Activated T-cell treated with anti-CD3 and anti-CD28 coated beads, Interleukin-2, amount 50 U/mL, for 4 hours (primary cell): Measurements from ENCODE around the gene ACAP2. TPM values are rescaled to one million over a fixed set of nuclear protein-coding genes. Genes with fewer than 3 reads are reported as not detected.

Experiments
- ATAC-seq, 2 donors: fragments of 200-7000 bp; cut with Tn5 transposase; one replicate each; pipeline ENCODE4 v1.10.0; 2021
- DNase-seq: peaks from one replicate; pipeline ENCODE4 v3.0.0-alpha.2; 2020
- H3K27me3 Mint-ChIP-seq: one replicate; pipeline ENCODE4 v1.8.0; 2021; ENCODE audit warnings: low read depth, mixed read lengths
- H3K36me3 Mint-ChIP-seq: one replicate; pipeline ENCODE4 v1.8.0; 2022; ENCODE audit warnings: mixed read lengths; ENCODE audit not compliant: insufficient read depth
- H3K4me1 Mint-ChIP-seq: one replicate; pipeline ENCODE4 v1.8.0; 2021; ENCODE audit warnings: low read depth, mixed read lengths
- H3K4me3 Mint-ChIP-seq: one replicate; pipeline ENCODE4 v1.8.0; 2021; ENCODE audit warnings: mild to moderate bottlenecking, moderate library complexity, mixed read lengths
- H3K9me3 Mint-ChIP-seq: one replicate; pipeline ENCODE4 v1.8.0; 2021; ENCODE audit warnings: mixed read lengths
- total RNA-seq, 3 donors: library from RNA; stranded (reverse); gene quantifications; one replicate each; pipeline ENCODE4 v1.2.1, GENCODE V29; 2021

Gene ACAP2
- total RNA-seq, 3 donors from 2014 or later = 30.0 to 34.2 (median 31.0) TPM

GRCh38 chr3:195271410-195272243 lies 171.2 kb downstream of the ACAP2 start:
- Mint-ChIP-seq H3K4me3 (peak overlapping the region; percentile 88), H3K36me3 (peaks cover 2% of the 10 kb centered on the region), H3K4me1 (peaks cover 17% of the 10 kb centered on the region), H3K27me3 (no peaks in the 10 kb centered on the region), H3K9me3 (no peaks in the 10 kb centered on the region)
- ATAC-seq (peak; percentile 73 to 75), DNase-seq (peak; percentile 83)

- DNase-seq = peak; percentile 87
- Mint-ChIP-seq H3K4me3 (peak within 1 kb of the TSS; percentile 88), H3K36me3 (peaks cover 2% of the 10 kb centered on the region), H3K4me1 (peaks cover 17% of the 10 kb centered on the region), H3K27me3 (no peaks in the 10 kb centered on the region), H3K9me3 (no peaks in the 10 kb centered on the region)
- ATAC-seq = peak; percentile 89 to 91
Observed at GRCh38 chr3:195270817-195271409, 171.9 kb downstream of the ACAP2 start, which contains the start of gene XXYLT1. Gene XXYLT1 (minus strand): TSS chr3:195271159. CDS start chr3:195271058, 101 bp downstream.

- no peaks in the 10 kb centered on the region for H3K9me3 Mint-ChIP-seq
- H3K27me3 Mint-ChIP-seq = no peaks in the 10 kb centered on the region
- peak overlapping the region; percentile 83 for H3K4me3 Mint-ChIP-seq
- H3K36me3 Mint-ChIP-seq = peaks cover 8% of the 10 kb centered on the region
- ATAC-seq = peak; percentile 9 to 12
- DNase-seq = peak; percentile 39
- peaks cover 17% of the 10 kb centered on the region for H3K4me1 Mint-ChIP-seq
Observed at GRCh38 chr3:195270079-195270816, 172.6 kb downstream of the ACAP2 start.

- ATAC-seq (no peak), DNase-seq (no peak)
- Mint-ChIP-seq H3K9me3 (no peaks in the 10 kb centered on the region), H3K4me3 (peak overlapping the region; percentile 83), H3K27me3 (no peaks in the 10 kb centered on the region), H3K4me1 (peaks cover 17% of the 10 kb centered on the region), H3K36me3 (peaks cover 10% of the 10 kb centered on the region)
Observed at GRCh38 chr3:195269375-195270078, 173.3 kb downstream of the ACAP2 start.

- Mint-ChIP-seq H3K9me3 (no peaks in the 10 kb centered on the region), H3K4me1 (peaks cover 17% of the 10 kb centered on the region), H3K27me3 (no peaks in the 10 kb centered on the region), H3K36me3 (peaks cover 10% of the 10 kb centered on the region), H3K4me3 (peak overlapping the region; percentile 44)
- DNase-seq (no peak), ATAC-seq (no peak)
Observed at GRCh38 chr3:195268576-195269309, 174.1 kb downstream of the ACAP2 start.

- no peak overlapping the region for H3K4me3 Mint-ChIP-seq
- H3K9me3 Mint-ChIP-seq = no peaks in the 10 kb centered on the region
- peaks cover 10% of the 10 kb centered on the region for H3K36me3 Mint-ChIP-seq
- DNase-seq (no peak), ATAC-seq (no peak)
- H3K27me3 Mint-ChIP-seq = no peaks in the 10 kb centered on the region
- H3K4me1 Mint-ChIP-seq = peaks cover 16% of the 10 kb centered on the region
Observed at GRCh38 chr3:195267096-195267495, 175.7 kb downstream of the ACAP2 start.

- Mint-ChIP-seq H3K36me3 (peaks cover 10% of the 10 kb centered on the region), H3K9me3 (no peaks in the 10 kb centered on the region), H3K4me1 (peaks cover 14% of the 10 kb centered on the region), H3K27me3 (no peaks in the 10 kb centered on the region), H3K4me3 (no peak overlapping the region)
- ATAC-seq (no peak), DNase-seq (no peak)
Observed at GRCh38 chr3:195266428-195266827, 176.4 kb downstream of the ACAP2 start.

- ATAC-seq = no peak
- H3K9me3 Mint-ChIP-seq = no peaks in the 10 kb centered on the region
- H3K36me3 Mint-ChIP-seq = peaks cover 10% of the 10 kb centered on the region
- no peak for DNase-seq
- H3K4me3 Mint-ChIP-seq = no peak overlapping the region
- peaks cover 21% of the 10 kb centered on the region for H3K4me1 Mint-ChIP-seq
- no peaks in the 10 kb centered on the region for H3K27me3 Mint-ChIP-seq
Observed at GRCh38 chr3:195265363-195265976, 177.3 kb downstream of the ACAP2 start.

- no peaks in the 10 kb centered on the region for H3K9me3 Mint-ChIP-seq
- ATAC-seq = no peak
- no peak overlapping the region for H3K4me3 Mint-ChIP-seq
Observed at GRCh38 chr3:195263925-195264600, 178.8 kb downstream of the ACAP2 start.

GRCh38 chr3:195263193-195263924 lies 179.5 kb downstream of the ACAP2 start:
- H3K4me3 Mint-ChIP-seq = no peak overlapping the region
- no peaks in the 10 kb centered on the region for H3K27me3 Mint-ChIP-seq
- DNase-seq (no peak), ATAC-seq (no peak)
- H3K9me3 Mint-ChIP-seq = no peaks in the 10 kb centered on the region
- peaks cover 10% of the 10 kb centered on the region for H3K36me3 Mint-ChIP-seq
- H3K4me1 Mint-ChIP-seq = peaks cover 14% of the 10 kb centered on the region

More at GRCh38 chr3:195263925-195264600, 178.8 kb downstream of the ACAP2 start:
- DNase-seq = no peak
- Mint-ChIP-seq H3K4me1 (peaks cover 11% of the 10 kb centered on the region), H3K36me3 (peaks cover 10% of the 10 kb centered on the region), H3K27me3 (no peaks in the 10 kb centered on the region)

- DNase-seq (no peak), ATAC-seq (no peak)
- peaks cover 14% of the 10 kb centered on the region for H3K4me1 Mint-ChIP-seq
- H3K36me3 Mint-ChIP-seq = peaks cover 7% of the 10 kb centered on the region
- no peak overlapping the region for H3K4me3 Mint-ChIP-seq
- no peaks in the 10 kb centered on the region for H3K27me3 Mint-ChIP-seq
- no peaks in the 10 kb centered on the region for H3K9me3 Mint-ChIP-seq
Observed at GRCh38 chr3:195261925-195262324, 180.9 kb downstream of the ACAP2 start.

GRCh38 chr3:195260280-195260905 lies 182.4 kb downstream of the ACAP2 start:
- H3K27me3 Mint-ChIP-seq = no peaks in the 10 kb centered on the region
- H3K4me3 Mint-ChIP-seq = peak overlapping the region; percentile 73
- H3K4me1 Mint-ChIP-seq = peaks cover 14% of the 10 kb centered on the region
- peaks cover 3% of the 10 kb centered on the region for H3K36me3 Mint-ChIP-seq
- ATAC-seq = peak; percentile 4 to 8
- H3K9me3 Mint-ChIP-seq = no peaks in the 10 kb centered on the region
- no peak for DNase-seq
